Peyer's patch (tissue), 4 donors: Measurements from ENCODE around the gene CAPZA2.

Experiments
- POLR2A ChIP-seq, 2 donors: fragments of 450-650 bp; IDR thresholded peaks; one replicate each; pipeline ENCODE4 v1.5.1; 2017; ENCODE audit warnings: antibody characterized with exemption in 2 of 2, mild to moderate bottlenecking in 2 of 2, moderate library complexity in 2 of 2
- TF ChIP-seq, protein P1 (sequence below), 6 experiments: fragments of 450-650 bp in 4 of 6; fragments of 200-600 bp in 2 of 6; sonication (generic) in 1 of 6; IDR thresholded peaks; one replicate each; pipeline ENCODE4 v1.5.1; 2017 to 2019; ENCODE audit warnings: antibody characterized with exemption in 6 of 6, mild to moderate bottlenecking in 3 of 6, moderate library complexity in 1 of 6

- TF ChIP-seq, protein P1, sequence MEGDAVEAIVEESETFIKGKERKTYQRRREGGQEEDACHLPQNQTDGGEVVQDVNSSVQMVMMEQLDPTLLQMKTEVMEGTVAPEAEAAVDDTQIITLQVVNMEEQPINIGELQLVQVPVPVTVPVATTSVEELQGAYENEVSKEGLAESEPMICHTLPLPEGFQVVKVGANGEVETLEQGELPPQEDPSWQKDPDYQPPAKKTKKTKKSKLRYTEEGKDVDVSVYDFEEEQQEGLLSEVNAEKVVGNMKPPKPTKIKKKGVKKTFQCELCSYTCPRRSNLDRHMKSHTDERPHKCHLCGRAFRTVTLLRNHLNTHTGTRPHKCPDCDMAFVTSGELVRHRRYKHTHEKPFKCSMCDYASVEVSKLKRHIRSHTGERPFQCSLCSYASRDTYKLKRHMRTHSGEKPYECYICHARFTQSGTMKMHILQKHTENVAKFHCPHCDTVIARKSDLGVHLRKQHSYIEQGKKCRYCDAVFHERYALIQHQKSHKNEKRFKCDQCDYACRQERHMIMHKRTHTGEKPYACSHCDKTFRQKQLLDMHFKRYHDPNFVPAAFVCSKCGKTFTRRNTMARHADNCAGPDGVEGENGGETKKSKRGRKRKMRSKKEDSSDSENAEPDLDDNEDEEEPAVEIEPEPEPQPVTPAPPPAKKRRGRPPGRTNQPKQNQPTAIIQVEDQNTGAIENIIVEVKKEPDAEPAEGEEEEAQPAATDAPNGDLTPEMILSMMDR (IDR thresholded peaks at IDR 0.05) = no peak
- no peak for TF ChIP-seq POLR2A (IDR thresholded peaks at IDR 0.05)
Measured at GRCh38 chr7:116836911-116837310, 25.5 kb upstream of the CAPZA2 start.
